22Rv1 (cell line): ENCODE data around the gene DCXR.

ENCODE experiments used
- ZFX ChIP-seq: fragments of 450-650 bp; IDR thresholded peaks from 2 replicates; pipeline ENCODE4 v1.6.1; 2017; ENCODE audit warnings: antibody characterized with exemption, borderline replicate concordance
- TF ChIP-seq, protein P1 (sequence below): fragments of 450-650 bp; IDR thresholded peaks from 2 replicates; pipeline ENCODE4 v1.5.1; 2017; ENCODE audit warnings: mild to moderate bottlenecking

DNA sequence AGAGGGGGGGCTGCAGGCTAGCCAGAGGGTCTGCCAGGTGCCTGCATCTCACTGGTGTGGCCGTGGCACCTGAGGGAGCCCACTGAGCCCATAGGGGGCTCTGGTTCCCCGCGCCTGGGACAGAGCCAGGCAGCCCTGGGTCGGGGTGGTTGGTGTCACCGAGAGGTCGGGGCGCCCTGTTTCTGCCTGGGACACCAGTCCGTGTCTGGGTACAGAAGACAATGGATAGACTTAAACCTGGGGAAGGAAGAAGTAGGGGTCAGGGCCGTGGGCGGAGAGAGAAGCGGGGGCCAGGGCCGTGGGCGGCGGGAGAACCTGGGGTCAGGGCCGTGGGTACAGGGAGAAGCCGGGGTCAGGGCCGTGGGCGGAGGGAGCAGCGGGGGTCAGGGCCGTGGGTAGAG is 11.1 kb upstream of the DCXR start:
- TF ChIP-seq, protein P1, sequence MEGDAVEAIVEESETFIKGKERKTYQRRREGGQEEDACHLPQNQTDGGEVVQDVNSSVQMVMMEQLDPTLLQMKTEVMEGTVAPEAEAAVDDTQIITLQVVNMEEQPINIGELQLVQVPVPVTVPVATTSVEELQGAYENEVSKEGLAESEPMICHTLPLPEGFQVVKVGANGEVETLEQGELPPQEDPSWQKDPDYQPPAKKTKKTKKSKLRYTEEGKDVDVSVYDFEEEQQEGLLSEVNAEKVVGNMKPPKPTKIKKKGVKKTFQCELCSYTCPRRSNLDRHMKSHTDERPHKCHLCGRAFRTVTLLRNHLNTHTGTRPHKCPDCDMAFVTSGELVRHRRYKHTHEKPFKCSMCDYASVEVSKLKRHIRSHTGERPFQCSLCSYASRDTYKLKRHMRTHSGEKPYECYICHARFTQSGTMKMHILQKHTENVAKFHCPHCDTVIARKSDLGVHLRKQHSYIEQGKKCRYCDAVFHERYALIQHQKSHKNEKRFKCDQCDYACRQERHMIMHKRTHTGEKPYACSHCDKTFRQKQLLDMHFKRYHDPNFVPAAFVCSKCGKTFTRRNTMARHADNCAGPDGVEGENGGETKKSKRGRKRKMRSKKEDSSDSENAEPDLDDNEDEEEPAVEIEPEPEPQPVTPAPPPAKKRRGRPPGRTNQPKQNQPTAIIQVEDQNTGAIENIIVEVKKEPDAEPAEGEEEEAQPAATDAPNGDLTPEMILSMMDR = no peak
- no peak for TF ChIP-seq ZFX
